ENCODE results near the gene PHF23. TPM values are rescaled to one million over a fixed set of nuclear protein-coding genes. Genes with fewer than 3 reads are reported as not detected.

Gene PHF23
- total RNA-seq, 1 donor from 2014 or later, result 47.4 TPM

DNA sequence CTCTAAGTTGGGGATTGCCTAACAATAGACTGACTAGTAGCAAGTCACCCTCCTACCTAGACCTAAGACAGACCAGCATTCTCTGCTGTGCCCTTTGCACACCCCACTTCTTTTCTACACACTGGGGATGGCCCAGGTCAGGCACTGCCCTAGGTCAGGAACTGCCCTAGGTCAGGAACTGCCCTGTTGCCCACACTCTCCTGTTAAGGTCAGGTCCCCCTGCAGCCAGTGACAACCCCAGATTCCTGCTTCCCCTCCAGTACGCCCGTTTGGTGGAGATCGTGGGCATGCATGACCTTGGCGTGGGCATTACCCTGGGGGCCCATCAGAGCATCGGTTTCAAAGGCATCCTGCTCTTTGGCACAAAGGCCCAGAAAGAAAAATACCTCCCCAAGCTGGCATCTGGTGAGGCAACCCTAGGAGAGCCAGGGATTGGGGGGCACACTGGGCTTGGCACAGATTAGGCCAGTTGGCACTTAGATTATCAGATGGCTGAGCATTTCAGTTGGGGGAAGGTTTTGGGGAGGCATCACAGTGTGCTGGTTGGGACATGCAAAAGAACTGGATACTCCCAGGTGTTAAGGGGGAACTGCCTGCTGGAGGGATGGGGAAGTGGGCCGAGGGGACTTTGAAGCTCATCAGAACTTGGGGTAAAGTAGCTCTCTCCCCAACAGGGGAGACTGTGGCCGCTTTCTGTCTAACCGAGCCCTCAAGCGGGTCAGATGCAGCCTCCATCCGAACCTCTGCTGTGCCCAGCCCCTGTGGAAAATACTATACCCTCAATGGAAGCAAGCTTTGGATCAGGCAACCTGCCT is 17.8 kb downstream of the PHF23 start:
- DNase-seq (ENCODE audit: low spot score), result no peak

DNA sequence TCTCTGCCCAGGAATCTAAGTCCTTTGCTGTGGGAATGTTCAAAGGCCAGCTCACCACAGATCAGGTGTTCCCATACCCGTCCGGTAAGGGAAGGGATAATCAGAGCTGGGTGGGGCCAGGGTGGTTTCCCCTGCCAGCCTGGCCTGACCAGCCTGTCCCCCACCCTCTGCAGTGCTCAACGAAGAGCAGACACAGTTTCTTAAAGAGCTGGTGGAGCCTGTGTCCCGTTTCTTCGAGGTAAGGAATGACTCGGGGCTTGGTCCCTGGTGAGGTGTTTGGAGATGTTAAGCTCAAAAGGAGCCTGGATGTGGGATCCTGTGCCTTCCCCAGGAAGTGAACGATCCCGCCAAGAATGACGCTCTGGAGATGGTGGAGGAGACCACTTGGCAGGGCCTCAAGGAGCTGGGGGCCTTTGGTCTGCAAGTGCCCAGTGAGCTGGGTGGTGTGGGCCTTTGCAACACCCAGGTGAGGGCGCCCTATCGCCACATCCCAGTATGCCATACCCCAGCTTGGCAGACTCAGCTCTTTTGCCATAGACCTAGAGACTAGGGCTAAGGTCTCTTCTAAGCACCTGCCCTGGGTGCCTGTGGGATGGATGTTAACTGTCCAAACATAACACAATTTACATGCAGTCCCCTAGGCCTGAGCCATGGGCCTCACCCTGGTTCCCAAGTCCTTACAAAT is 18.5 kb downstream of the PHF23 start:
- DNase-seq (ENCODE audit: low spot score), result no peak

DNA sequence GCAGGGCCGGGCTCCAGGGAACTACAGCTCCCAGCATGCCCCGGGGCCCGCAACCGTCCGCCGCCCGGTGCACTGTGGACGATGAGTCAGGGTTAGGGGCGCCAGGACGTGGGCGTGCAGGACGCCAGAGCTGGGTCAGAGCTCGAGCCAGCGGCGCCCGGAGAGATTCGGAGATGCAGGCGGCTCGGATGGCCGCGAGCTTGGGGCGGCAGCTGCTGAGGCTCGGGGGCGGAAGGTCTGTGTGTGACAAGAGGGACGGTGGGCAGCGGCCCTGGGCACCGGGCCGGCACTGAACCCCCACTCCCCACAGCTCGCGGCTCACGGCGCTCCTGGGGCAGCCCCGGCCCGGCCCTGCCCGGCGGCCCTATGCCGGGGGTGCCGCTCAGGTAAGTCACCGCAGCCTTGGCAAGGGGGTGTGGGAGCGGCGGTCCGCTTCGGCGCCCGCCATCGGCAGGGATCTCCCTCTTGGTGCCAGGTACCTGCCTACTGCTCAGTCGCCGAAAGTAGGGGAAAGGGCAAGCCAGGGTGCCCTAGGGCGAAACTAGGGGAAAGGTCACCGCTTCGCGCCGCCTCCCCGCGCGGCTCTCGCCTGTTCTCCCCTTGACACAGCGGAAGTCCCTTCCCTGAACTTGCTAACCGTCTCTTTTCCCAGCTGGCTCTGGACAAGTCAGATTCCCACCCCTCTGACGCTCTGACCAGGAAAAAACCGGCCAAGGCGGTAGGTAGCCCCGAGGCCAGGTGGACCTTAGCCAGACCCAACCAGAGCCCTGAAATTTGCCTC is 19.3 kb downstream of the PHF23 start, which contains the start of the genes ACADVL and DLG4:
Gene ACADVL, plus strand, starts transcription at position 127 of the 781 bp plus-strand sequence. Its CDS starts 47 bp downstream, at position 174.
Gene DLG4, minus strand, starts transcription at position 25 of the 781 bp plus-strand sequence.
- peak; percentile 98 for DNase-seq (ENCODE audit: low spot score)

DNA sequence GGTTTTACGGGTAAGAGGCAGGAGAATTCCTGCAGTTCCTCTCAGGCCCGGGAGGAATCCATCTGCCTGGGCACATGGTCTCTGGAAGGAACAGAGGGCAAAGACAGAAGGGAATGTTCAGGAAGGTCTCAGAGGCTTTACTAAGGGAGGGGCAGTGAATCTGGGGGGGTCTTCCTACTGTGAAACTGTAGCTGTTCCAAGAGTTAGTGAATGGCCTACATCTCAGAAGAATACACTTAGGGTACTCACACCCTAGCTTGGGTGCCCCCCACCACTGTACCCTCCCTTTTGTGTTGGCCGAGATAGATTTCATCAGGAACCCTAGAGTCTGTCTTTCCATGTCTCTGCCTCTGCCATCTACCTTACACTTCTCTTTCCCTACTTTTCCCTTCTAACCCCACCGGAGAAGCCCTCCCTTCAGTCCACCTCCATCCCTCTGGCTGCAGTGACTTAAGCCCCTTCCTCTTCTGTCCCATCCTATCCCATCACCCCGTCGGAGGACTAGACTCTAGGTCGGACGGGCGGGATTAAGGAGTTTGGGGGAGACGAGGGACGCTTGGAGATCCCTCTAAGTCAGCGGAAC is 19.9 kb downstream of the PHF23 start:
- DNase-seq (ENCODE audit: low spot score), result no peak

DNA sequence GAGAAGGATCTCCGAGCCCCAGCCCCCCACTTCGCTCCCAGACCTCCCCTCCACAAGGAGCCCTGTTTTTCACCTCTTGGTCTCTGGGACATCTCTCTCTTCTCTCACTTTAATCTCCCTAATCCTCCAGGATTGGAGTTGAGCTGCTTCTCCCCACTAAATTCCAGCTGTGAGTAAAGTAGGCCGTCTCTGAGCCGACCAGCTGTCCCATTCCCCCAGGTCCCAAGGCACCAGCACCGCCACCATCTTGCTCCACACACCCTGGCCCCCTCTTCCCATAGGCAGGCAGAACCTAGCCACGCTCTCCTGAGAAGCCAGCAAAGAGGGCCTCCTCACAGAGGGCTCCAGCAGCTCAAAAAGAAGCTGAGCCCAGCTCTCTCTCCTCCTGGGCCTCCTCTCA is 20.5 kb downstream of the PHF23 start:
- DNase-seq (ENCODE audit: low spot score), result no peak

DNA sequence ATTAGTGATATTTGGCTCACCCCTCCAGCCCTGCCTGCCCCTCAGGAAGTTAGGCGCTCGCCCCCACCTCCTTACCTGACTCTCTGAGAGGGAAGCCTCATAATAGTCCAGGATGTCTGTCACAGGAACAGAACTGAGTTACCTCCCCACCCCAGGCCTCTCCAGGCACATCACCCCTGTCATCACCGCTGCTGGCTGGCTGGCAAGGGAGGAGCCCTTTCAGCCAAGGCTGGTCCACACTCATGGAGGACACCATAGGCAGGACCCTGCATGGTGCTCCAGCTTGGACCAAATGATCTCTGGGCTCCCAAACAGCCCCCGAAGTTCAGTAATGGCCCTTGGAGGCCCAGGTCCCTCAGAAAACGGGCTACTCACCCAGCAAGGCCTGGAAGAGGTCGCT is 21.1 kb downstream of the PHF23 start:
- DNase-seq (ENCODE audit: low spot score), result no peak

DNA sequence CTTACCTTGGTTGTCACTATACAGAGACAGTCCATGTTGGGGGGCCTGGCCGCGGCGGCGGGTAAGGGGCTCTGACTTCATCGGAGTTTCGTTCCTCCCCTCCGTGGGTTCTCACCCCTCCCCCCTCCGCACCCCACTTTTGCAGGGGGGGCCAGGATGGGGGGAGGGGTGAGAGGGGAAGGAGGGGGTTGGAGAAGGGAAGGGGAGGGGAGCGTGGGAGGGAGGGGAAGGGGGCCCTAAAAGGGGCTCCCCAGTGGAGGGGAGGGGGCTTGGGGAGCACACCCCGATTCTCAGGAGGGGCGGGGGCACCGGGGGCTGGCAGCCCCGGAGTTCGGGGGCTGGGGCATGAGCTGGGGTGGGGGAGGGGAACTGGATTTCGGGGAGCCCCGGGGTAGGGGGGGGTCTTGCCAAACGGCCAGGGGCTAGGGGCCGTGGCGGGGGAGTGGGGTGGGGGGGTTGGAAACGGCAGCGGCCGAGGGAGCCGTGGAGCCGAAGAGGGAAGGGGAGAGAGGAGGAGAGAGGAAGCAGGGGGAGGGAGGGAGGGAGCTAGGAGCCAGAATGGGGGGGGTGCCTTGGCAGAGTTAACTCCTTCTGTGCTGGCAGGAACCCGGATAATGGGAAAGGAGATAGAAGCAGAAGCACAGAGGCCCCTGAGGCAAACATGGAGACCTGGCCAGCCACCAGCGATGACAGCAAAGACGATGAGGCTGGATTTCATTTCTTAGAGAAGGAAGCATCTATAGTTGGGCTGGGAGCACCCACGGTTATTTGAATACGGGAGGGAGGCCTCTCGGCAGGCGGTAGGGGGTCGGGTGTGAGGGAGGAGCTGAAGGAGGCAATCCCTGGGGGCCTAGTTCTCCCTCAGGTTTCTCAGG is 21.9 kb downstream of the PHF23 start:
- no peak for DNase-seq (ENCODE audit: low spot score)

DNA sequence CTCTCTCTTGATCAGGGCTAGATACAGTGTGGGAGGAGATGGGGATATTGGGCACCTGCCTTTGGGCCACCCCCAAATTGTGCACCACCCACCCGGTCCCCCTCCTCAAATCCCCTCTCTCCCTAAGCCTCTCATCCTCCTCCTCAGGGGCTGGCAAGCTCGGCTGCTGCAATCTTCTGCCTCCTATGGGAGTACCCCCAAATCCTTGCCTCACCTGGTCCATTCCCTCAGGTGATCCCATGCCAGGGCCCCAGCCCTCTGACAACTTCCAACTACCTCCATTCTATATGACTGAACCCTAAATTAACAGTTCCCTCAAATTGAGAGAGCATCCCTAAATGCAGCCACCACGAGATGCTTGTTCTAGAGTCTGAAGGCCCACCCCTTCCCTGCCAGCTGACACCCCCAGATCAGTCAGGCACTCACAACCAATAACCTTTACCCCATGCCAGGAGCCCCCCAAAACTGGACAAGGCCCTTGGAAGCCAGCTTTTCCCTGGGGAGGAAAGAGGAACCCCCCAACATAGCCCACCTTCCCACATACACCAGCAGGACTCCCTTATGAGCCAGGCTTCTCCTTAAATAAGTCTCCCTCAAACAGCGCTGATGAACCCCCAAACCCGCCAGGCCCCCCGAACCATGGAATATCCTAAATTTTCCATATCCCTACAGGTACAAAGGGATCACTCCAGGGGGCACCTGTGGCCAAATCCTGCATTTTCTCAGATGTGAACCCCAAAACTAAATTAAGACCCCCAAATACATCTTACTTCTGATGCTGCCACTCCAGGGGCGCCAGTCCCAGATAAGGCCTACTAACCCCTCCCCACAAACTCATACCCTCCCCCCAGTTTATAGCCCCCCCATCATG is 22.8 kb downstream of the PHF23 start:
- DNase-seq (ENCODE audit: low spot score), result no peak

DNA sequence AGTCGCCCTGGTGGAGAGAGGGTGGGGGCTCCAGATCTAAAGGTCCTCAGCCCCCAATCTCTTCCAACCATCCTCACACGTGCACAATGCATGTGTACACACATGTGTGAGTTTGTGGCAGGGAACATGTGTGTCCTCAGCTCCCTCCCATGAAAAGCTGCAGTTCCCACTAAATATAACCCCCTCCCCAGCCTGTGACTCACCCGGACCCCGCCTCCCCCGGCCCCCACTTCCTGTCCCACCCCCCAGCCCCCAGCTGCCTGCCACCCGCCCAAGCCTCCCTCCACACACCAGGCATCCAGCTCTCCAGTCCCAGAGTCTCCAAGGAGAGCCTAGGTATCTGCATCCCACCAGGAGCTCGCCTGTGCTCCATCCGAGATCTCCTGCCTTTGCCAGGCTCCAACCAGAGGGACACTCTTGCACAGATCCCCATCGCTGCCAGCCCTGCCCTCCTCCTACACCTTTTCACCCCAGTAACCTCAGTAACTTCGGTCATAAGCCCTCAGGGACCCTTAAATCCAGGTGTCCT is 23.5 kb downstream of the PHF23 start:
- DNase-seq (ENCODE audit: low spot score), result no peak

DNA sequence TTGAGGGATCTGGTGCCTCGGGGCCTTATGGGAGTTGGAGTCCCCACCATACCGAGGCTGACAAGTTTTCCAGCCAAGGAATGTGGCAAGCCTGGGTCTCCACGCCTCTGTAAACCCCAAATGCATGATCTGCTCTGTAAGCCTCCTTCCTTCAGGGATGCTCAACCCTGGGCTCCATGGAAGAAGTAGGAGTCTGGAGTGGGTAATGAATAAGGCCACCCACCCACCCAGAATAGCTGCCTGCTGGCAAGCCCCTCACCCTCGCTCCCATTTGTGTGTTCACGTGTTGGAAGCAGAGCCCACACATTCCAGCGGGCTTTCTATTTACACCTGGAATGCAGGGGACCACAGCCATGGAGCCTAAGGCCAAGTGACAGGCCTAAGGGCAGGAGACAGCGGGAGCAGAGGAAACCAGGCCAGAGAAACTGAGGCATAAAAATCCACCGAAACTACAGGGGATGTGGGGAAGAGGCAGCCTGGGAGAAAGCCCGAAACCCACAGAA is 24.1 kb downstream of the PHF23 start:
- no peak for DNase-seq (ENCODE audit: low spot score)

DNA sequence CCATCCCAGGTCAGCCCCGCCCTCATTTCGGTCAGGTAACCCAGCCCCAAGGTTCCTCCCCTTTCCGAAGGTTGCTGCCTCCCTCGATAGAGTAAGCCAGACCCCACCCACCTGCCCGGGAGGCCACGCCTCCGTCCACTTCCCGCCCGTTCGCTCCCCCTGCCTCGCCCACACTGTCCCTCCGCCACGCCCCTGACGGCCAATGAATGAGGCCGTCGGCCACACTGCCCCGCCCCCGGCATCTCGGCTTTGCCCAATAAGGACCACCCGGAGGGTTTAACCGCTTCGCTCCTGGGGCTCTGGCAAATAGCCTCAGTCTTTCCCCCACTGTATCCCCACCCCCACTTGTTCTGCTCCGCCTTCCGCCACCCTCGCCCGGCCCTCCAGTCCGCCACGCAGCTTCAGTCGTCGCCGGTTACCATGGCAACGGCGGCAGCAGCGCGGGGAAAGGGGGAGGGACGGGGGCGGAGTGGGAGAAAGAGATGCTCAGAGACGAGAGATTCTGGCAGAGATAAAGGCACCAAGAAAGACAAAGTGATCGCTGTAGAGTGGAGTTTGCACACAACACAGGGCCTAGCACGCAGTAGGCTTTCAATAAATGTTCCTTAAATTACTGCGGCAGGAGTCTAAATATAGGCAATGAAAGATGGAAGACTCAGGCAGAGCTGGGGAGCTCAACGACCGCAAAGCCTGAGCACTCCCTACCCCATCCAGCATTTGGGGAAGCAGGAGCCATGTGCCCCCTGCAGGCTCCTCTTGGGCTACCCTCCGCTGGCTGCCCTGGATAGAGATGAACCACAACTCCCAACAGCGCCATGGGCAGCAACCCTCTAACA is 24.7 kb downstream of the PHF23 start:
- DNase-seq (ENCODE audit: low spot score), result peak; percentile 99

DNA sequence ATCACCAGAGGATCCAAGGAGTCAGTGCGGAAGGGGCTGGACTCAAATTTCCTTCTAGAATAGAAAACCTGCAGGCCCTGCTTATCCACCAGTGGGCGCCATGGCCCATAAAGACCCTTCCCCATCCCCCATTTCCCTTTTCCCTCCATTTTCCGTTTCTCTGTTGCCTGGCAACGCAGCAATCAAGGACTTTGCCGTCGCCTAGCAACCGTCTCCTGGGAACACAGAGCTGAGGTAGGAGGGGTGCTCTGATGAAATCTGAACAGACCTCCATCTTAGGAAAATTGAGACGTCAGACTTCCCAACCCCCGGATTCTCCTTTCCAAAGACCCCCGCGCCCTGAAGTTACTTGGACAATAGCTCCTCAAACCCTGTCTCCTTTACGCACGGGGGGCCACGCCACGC is 25.4 kb downstream of the PHF23 start:
- no peak for DNase-seq (ENCODE audit: low spot score)

DNA sequence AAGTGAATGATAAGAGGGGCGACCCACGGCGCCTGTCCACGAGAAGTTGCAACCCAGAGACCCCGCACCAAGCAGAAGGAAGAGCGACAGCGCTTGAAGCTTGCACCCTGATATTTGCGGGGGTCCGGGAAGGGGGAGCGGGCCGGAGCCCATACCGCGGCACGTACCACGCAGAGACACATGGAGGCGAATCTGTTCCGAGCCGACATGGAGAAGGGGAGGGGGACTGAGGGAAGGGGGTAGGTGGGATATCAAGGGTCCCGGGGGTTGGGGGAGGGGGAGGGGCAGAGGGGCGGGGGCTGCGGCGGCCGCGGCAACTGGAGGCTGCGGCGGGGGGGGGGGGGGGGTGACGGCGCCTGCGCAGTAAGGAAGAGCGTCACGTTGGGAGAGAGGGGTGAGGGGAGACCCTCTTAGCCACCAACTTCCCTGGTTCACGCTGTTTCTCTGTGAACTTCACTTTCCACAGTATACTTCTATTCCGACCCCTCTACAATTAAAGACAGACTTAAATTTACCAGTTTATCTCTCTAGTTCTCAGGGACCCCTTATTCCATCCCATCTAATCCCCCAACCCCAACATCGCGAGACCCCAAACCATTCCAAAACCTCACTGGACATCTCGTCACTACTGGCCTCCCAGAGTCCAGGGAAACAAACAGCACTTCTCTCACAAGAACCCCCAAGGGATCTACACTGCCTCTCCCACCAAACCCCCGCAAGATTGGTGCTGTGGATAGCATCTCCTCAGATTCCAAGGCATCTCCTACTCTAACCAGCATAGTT is 27.6 kb downstream of the PHF23 start:
- no peak for DNase-seq (ENCODE audit: low spot score)

DNA sequence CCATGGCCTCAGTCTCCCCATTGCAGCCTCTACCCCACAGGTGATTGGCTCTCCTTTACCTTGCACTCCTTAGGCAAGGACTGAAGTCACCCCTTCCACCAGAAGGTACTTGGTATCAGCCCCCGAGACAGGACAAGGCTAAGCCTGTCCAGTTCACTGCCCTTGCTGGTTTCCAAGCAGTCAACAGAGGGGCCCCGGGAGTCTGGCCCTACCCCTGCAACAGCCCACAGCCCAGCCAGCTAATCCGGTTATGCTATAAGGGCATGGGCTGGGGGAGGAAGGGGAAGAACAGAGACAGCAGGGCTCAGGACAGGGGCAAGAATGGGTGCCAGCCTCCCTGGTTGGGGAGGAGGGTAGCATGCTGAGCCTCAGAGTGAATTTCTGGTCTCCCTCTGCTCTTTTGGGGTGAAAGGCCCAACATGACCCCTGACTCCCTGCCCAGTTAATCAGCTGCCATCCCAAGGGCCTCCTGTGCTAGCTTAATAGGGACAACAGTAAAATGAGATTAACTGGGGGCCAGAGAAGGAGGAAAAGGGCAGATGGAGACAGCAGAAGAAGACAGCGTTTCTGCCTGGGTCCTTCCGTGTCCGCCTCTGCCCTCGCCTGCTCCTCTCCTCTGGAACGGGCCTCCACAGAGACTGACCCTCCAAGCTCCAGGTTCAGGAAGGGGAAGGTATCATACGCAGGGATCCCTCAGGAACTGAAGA is 30.4 kb downstream of the PHF23 start:
- no peak for DNase-seq (ENCODE audit: low spot score)

DNA sequence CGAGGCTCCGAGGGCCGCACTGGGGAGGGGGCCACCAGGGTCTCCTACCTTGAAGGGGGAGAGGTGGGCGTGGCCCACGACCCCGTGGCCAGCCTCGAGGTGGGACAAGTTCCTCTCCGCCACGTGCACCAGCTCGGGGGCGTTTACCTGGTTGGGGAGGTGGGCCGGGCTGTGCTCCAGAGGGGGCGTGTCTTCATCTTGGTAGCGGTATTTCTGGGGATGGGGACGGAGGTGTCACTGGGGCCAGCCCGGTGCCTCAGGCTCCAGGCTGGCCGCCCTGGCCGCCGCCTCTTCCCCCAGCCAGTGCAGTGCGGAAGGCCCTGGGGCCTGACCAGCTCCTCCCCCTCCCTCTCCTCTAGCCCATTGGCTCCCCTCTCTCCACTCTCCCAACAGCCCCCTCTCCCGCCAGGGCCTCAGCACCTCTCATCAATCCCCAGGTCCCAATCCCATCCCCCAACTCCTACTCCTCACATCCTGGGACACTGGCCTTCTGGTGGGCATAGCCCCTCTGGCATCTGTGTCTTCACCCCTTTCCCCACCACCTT is 31.2 kb downstream of the PHF23 start:
- no peak for DNase-seq (ENCODE audit: low spot score)

All from mesenteric fat pad (tissue), 1 donor.